Liver (tissue), 9 donors: Measurements from ENCODE around the gene FOXD2. TPM values are rescaled to one million over a fixed set of nuclear protein-coding genes. Genes with fewer than 3 reads are reported as not detected.

Experiments used
- DNase-seq: peaks from one replicate; pipeline ENCODE4 v3.0.0-alpha.2; 2017; ENCODE audit warnings: low spot score
- H3K27ac ChIP-seq, 2 donors: one replicate each; pipeline ENCODE4 v1.7.0; 2013; ENCODE audit warnings: inconsistent platforms in 2 of 2, low read length in 2 of 2, control low read depth in 1 of 2, low read depth in 1 of 2, mild to moderate bottlenecking in 1 of 2
- H3K27me3 ChIP-seq, 4 donors: one replicate each; pipeline versions ENCODE4 v1.6.1 to v1.7.0; 2013; ENCODE audit warnings: low read length in 3 of 4, inconsistent platforms in 1 of 4, mild to moderate bottlenecking in 1 of 4, moderate library complexity in 1 of 4; ENCODE audit not compliant: control insufficient read depth in 4 of 4, insufficient read depth in 4 of 4
- H3K36me3 ChIP-seq, 4 donors: one replicate each; pipeline versions ENCODE4 v1.6.1 to v1.7.0; 2013; ENCODE audit warnings: low read length in 3 of 4, mild to moderate bottlenecking in 3 of 4, low read depth in 1 of 4, moderate library complexity in 1 of 4; ENCODE audit not compliant: control insufficient read depth in 4 of 4, insufficient read depth in 3 of 4
- H3K4me1 ChIP-seq, 4 donors: one replicate each; pipeline versions ENCODE4 v1.6.1 to v1.7.0; 2013; ENCODE audit warnings: low read length in 3 of 4, mild to moderate bottlenecking in 3 of 4, moderate library complexity in 1 of 4; ENCODE audit not compliant: control insufficient read depth in 4 of 4, insufficient read depth in 4 of 4
- H3K4me3 ChIP-seq, 3 donors: one replicate each; pipeline versions ENCODE4 v1.6.1 to v1.7.0; 2013; ENCODE audit warnings: low read length in 3 of 3, control low read depth in 1 of 3, low read depth in 1 of 3, mild to moderate bottlenecking in 1 of 3
- H3K9ac ChIP-seq, 2 donors: one replicate each; pipeline ENCODE4 v1.7.0; 2013; ENCODE audit warnings: low read length in 2 of 2, mild to moderate bottlenecking in 2 of 2, moderate library complexity in 2 of 2, control low read depth in 1 of 2, low read depth in 1 of 2
- H3K9me3 ChIP-seq, 4 donors: one replicate each; pipeline versions ENCODE4 v1.6.1 to v1.7.0; 2013; ENCODE audit warnings: low read length in 3 of 4; ENCODE audit not compliant: control insufficient read depth in 4 of 4
- ATF3 ChIP-seq: IDR thresholded peaks from 2 replicates; pipeline ENCODE4 v1.6.1; 2016; ENCODE audit warnings: antibody characterized with exemption
- EGR1 ChIP-seq, 2 donors: IDR thresholded peaks; 2 replicates each; pipeline ENCODE4 v1.6.1; 2016 to 2018; ENCODE audit warnings: antibody characterized with exemption in 2 of 2, low read depth in 2 of 2
- FOXA2 ChIP-seq: IDR thresholded peaks from 2 replicates; pipeline ENCODE4 v1.6.1; 2016; ENCODE audit warnings: antibody characterized with exemption
- GABPA ChIP-seq, 2 donors: IDR thresholded peaks in 1 of 2; conservative IDR thresholded peaks in 1 of 2; 2 replicates each; pipeline ENCODE4 v1.6.1; 2016; ENCODE audit warnings: antibody characterized with exemption in 2 of 2, mild to moderate bottlenecking in 1 of 2, moderate library complexity in 1 of 2
- HNF4A ChIP-seq, 2 donors: conservative IDR thresholded peaks; 2 replicates each; pipeline ENCODE4 v1.6.1; 2016; ENCODE audit warnings: antibody characterized with exemption in 2 of 2, mild to moderate bottlenecking in 2 of 2
- HNF4G ChIP-seq: IDR thresholded peaks from 2 replicates; pipeline ENCODE4 v1.6.1; 2016; ENCODE audit warnings: antibody characterized with exemption
- JUND ChIP-seq, 2 donors: IDR thresholded peaks; 2 replicates each; pipeline ENCODE4 v1.6.1; 2016; ENCODE audit warnings: antibody characterized with exemption in 2 of 2
- NR2F2 ChIP-seq: IDR thresholded peaks from 2 replicates; pipeline ENCODE4 v1.6.1; 2016; ENCODE audit warnings: antibody characterized with exemption
- RAD21 ChIP-seq, 2 donors: IDR thresholded peaks; 2 replicates each; pipeline ENCODE4 v1.6.1; 2016; ENCODE audit warnings: antibody characterized with exemption in 2 of 2, mild to moderate bottlenecking in 2 of 2
- REST ChIP-seq: IDR thresholded peaks from 2 replicates; pipeline ENCODE4 v1.6.1; 2016; ENCODE audit warnings: antibody characterized with exemption, mild to moderate bottlenecking
- SP1 ChIP-seq: IDR thresholded peaks from 2 replicates; pipeline ENCODE4 v1.6.1; 2018; ENCODE audit warnings: antibody characterized with exemption, mild to moderate bottlenecking
- TAF1 ChIP-seq: conservative IDR thresholded peaks from 2 replicates; pipeline ENCODE4 v1.6.1; 2016; ENCODE audit warnings: antibody characterized with exemption, mild to moderate bottlenecking
- YY1 ChIP-seq: IDR thresholded peaks from 2 replicates; pipeline ENCODE4 v1.6.1; 2016; ENCODE audit warnings: antibody characterized with exemption, mild to moderate bottlenecking
- WGBS: extraction: QIAGEN DNeasy Blood & Tissue Kit; methylation state at CpG from one replicate; pipeline ENCODE4 v1.1.7; 2013; 5-methylcytosine and 5-hydroxymethylcytosine counted together
- polyA plus RNA-seq, 2 donors: library from polyadenylated mRNA; stranded (reverse) in 1 of 2; unstranded in 1 of 2; fragments of 200-250 nt in 1 of 2; fragments of >200 nt in 1 of 2; fragmentation: Nextera tagmentation in 1 of 2; extraction: Ambion mirVana in 1 of 2; gene quantifications; one replicate each; pipeline versions ENCODE4 v1.2.1 to v1.2.3, GENCODE V29; 2013 to 2015
- total RNA-seq, 2 donors: library from RNA; depleted of rRNA; stranded (reverse); fragments of >200 nt; gene quantifications; one replicate each; pipeline ENCODE4 v1.2.3, GENCODE V29; 2014
- TF ChIP-seq, protein P1 (sequence below): IDR thresholded peaks from 2 replicates; pipeline ENCODE4 v1.6.1; 2016; ENCODE audit warnings: antibody characterized with exemption
- donor health status: healthy.
- donor health status: healthy.
- donor health status: healthy.
- donor health status: healthy.
- donor health status: healthy.

Gene FOXD2
- total and polyA plus RNA-seq, 4 donors: 0.05 to 0.17 (median 0.08) TPM; not detected in 1

GRCh38 chr1:47469910-47470309, 32.1 kb downstream of the FOXD2 start:
- no peak for DNase-seq
- no peaks in the 10 kb centered on the region for H3K9me3 ChIP-seq

GRCh38 chr1:47471163-47471562, 33.3 kb downstream of the FOXD2 start:
- no peaks in the 10 kb centered on the region for H3K36me3 ChIP-seq
- WGBS: 92% methylated on average over 5 of the region's 5 CpGs
- no peak for DNase-seq

More at GRCh38 chr1:47469910-47470309, 32.1 kb downstream of the FOXD2 start:
- WGBS: 86% methylated on average over 7 of the region's 7 CpGs
- Histone ChIP-seq H3K27ac (no peak overlapping the region), H3K9ac (no peak overlapping the region), H3K4me3 (no peak overlapping the region), H3K27me3 (no peaks in the 10 kb centered on the region), H3K4me1 (no peaks in the 10 kb centered on the region), H3K36me3 (no peaks in the 10 kb centered on the region)
- TF ChIP-seq YY1 (no peak), TAF1 (no peak), ATF3 (no peak), FOXA2 (no peak), HNF4G (no peak), RAD21 (IDR thresholded peaks at IDR 0.05) (no peak), HNF4A (conservative IDR thresholded peaks at IDR 0.05) (no peak), GABPA (IDR thresholded peaks at IDR 0.05 in 1 of 2, conservative IDR thresholded peaks at IDR 0.05 in 1 of 2) (no peak), JUND (IDR thresholded peaks at IDR 0.05) (no peak), SP1 (no peak), EGR1 (IDR thresholded peaks at IDR 0.05; ENCODE audit: low read depth in 2 of 2) (no peak)
- TF ChIP-seq, protein P1, sequence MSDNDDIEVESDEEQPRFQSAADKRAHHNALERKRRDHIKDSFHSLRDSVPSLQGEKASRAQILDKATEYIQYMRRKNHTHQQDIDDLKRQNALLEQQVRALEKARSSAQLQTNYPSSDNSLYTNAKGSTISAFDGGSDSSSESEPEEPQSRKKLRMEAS: no peak

More at GRCh38 chr1:47471163-47471562, 33.3 kb downstream of the FOXD2 start:
- Histone ChIP-seq H3K27me3 (no peaks in the 10 kb centered on the region), H3K27ac (no peak overlapping the region), H3K9ac (no peak overlapping the region), H3K9me3 (no peaks in the 10 kb centered on the region), H3K4me1 (peaks cover 0 to under 1% (median under 1%) of the 10 kb centered on the region in 4 donors), H3K4me3 (no peak overlapping the region)
- no peak for TF ChIP-seq NR2F2
- no peak for TF ChIP-seq GABPA (IDR thresholded peaks at IDR 0.05 in 1 of 2, conservative IDR thresholded peaks at IDR 0.05 in 1 of 2)
- TF ChIP-seq SP1: no peak
- no peak for TF ChIP-seq TAF1
- TF ChIP-seq REST: no peak
